Smooth muscle cell (in vitro differentiated cells): ENCODE results near the gene LVRN. TPM values are rescaled to one million over a fixed set of nuclear protein-coding genes. Genes with fewer than 3 reads are reported as not detected.

Experiments
- DNase-seq: peaks from one replicate; lab custom pipeline; 2025; ENCODE audit not compliant: unreplicated experiment; lab: John Stamatoyannopoulos, UW
- H2AFZ ChIP-seq: fragments of 200-600 bp; sonication (generic); 2 replicates; pipeline ENCODE4 v1.6.0; 2016; ENCODE audit warnings: antibody characterized with exemption, low read depth, mild to moderate bottlenecking
- H3F3A ChIP-seq: fragments of 200-600 bp; sonication (generic); 2 replicates; pipeline ENCODE4 v1.6.0; 2017; ENCODE audit warnings: antibody characterized with exemption, low read depth
- H3K27ac ChIP-seq: fragments of 200-600 bp; sonication (generic); 2 replicates; pipeline ENCODE4 v1.5.1; 2016; ENCODE audit warnings: low read depth, mild to moderate bottlenecking
- H3K27me3 ChIP-seq: fragments of 200-600 bp; sonication (generic); 2 replicates; pipeline ENCODE4 v1.6.1; 2016; ENCODE audit warnings: low read depth, mild to moderate bottlenecking
- H3K36me3 ChIP-seq: fragments of 200-600 bp; sonication (generic); 2 replicates; pipeline ENCODE4 v1.5.1; 2016; ENCODE audit warnings: low read depth
- H3K4me1 ChIP-seq: fragments of 200-600 bp; sonication (generic); 2 replicates; pipeline ENCODE4 v1.5.1; 2016; ENCODE audit warnings: low read depth
- H3K4me2 ChIP-seq: fragments of 200-600 bp; sonication (generic); 2 replicates; pipeline ENCODE4 v1.6.0; 2016; ENCODE audit warnings: mild to moderate bottlenecking
- H3K4me3 ChIP-seq: fragments of 200-600 bp; sonication (generic); 2 replicates; pipeline ENCODE4 v1.5.1; 2016; ENCODE audit warnings: mild to moderate bottlenecking
- H3K79me2 ChIP-seq: fragments of 200-600 bp; sonication (generic); 2 replicates; pipeline ENCODE4 v1.6.0; 2016; ENCODE audit warnings: low read depth, mild to moderate bottlenecking
- H3K9ac ChIP-seq: fragments of 200-600 bp; sonication (generic); 2 replicates; pipeline ENCODE4 v1.6.0; 2016; ENCODE audit warnings: low read depth
- H3K9me3 ChIP-seq: fragments of 200-600 bp; sonication (generic); replicated peaks from 2 replicates; pipeline ENCODE4 v1.5.1; 2016; ENCODE audit warnings: low read depth
- H4K20me1 ChIP-seq: fragments of 200-600 bp; sonication (generic); 2 replicates; pipeline ENCODE4 v1.6.0; 2016; ENCODE audit warnings: low read depth
- CTCF ChIP-seq: fragments of 200-600 bp; sonication (generic); IDR thresholded peaks from 2 replicates; pipeline ENCODE4 v1.5.1; 2017; ENCODE audit warnings: borderline replicate concordance, mild to moderate bottlenecking, antibody characterized with exemption; ENCODE audit not compliant: insufficient read depth, poor library complexity, severe bottlenecking
- WGBS: methylation state at CpG from one replicate; pipeline ENCODE4 v1.1.7; 2016; ENCODE audit warnings: low lambda C conversion rate; 5-methylcytosine and 5-hydroxymethylcytosine counted together
- polyA plus RNA-seq: library from polyadenylated mRNA; unstranded; fragments of >200 nt; fragmentation: Nextera tagmentation; extraction: Ambion mirVana; gene quantifications from 2 replicates; pipeline ENCODE4 v1.2.1, GENCODE V29; 2016
- total RNA-seq: library from RNA; depleted of rRNA; stranded (reverse); fragments of >200 nt; gene quantifications from 2 replicates; pipeline ENCODE4 v1.2.3, GENCODE V29; 2014

The LVRN gene
- total and polyA plus RNA-seq, 2 experiments from 2014 or later = 0.72 to 0.87 TPM

GRCh38 chr5:115995351-115995750 lies 33.1 kb downstream of the LVRN start:
- DNase-seq = no peak
- H2AFZ ChIP-seq = no peak overlapping the region
- no peaks in the 10 kb centered on the region for H3K79me2 ChIP-seq
- 94% methylated on average over 6 of the region's 6 CpGs for WGBS
- no peak for TF ChIP-seq CTCF
- H3K4me2 ChIP-seq = no peak overlapping the region
- no peaks in the 10 kb centered on the region for H3F3A ChIP-seq
- no peak overlapping the region for H3K9ac ChIP-seq
- H3K4me1 ChIP-seq = no peaks in the 10 kb centered on the region
- no peak overlapping the region for H3K27ac ChIP-seq
- H3K36me3 ChIP-seq = no peaks in the 10 kb centered on the region
- H3K27me3 ChIP-seq = peaks cover 9% of the 10 kb centered on the region
- no peak overlapping the region for H3K4me3 ChIP-seq
- no peaks in the 10 kb centered on the region for H3K9me3 ChIP-seq
- H4K20me1 ChIP-seq = no peaks in the 10 kb centered on the region

- no peak for DNase-seq
- peak overlapping the region; percentile 24 for H3K27ac ChIP-seq
- no peak overlapping the region for H3K4me2 ChIP-seq
- H3K79me2 ChIP-seq = no peaks in the 10 kb centered on the region
- no peak overlapping the region for H3K9ac ChIP-seq
- no peak for TF ChIP-seq CTCF
- no peaks in the 10 kb centered on the region for H4K20me1 ChIP-seq
- H3F3A ChIP-seq = peaks cover 2% of the 10 kb centered on the region
- no peaks in the 10 kb centered on the region for H3K27me3 ChIP-seq
- no peaks in the 10 kb centered on the region for H3K36me3 ChIP-seq
- 78% methylated on average over 6 of the region's 6 CpGs for WGBS
- H2AFZ ChIP-seq = peak overlapping the region; percentile 33
- peaks cover 6% of the 10 kb centered on the region for H3K4me1 ChIP-seq
- no peaks in the 10 kb centered on the region for H3K9me3 ChIP-seq
- no peak overlapping the region for H3K4me3 ChIP-seq
Measured at GRCh38 chr5:116002116-116002906, 40.0 kb downstream of the LVRN start.

GRCh38 chr5:116004248-116004647 lies 42.0 kb downstream of the LVRN start:
- WGBS = 89% methylated on average over 3 of the region's 3 CpGs
- Histone ChIP-seq H3K9ac (no peak overlapping the region), H3K36me3 (no peaks in the 10 kb centered on the region), H4K20me1 (no peaks in the 10 kb centered on the region), H2AFZ (no peak overlapping the region), H3K4me1 (peaks cover 6% of the 10 kb centered on the region), H3K9me3 (no peaks in the 10 kb centered on the region), H3K27ac (no peak overlapping the region), H3K4me3 (no peak overlapping the region), H3K79me2 (no peaks in the 10 kb centered on the region), H3F3A (peaks cover 2% of the 10 kb centered on the region), H3K27me3 (no peaks in the 10 kb centered on the region), H3K4me2 (no peak overlapping the region)
- no peak for TF ChIP-seq CTCF
- no peak for DNase-seq

- Histone ChIP-seq H3K36me3 (no peaks in the 10 kb centered on the region), H3F3A (no peaks in the 10 kb centered on the region), H3K4me3 (no peak overlapping the region), H4K20me1 (no peaks in the 10 kb centered on the region), H3K9me3 (no peaks in the 10 kb centered on the region), H2AFZ (no peak overlapping the region), H3K9ac (no peak overlapping the region), H3K79me2 (no peaks in the 10 kb centered on the region), H3K27ac (no peak overlapping the region), H3K4me1 (no peaks in the 10 kb centered on the region), H3K4me2 (no peak overlapping the region), H3K27me3 (no peaks in the 10 kb centered on the region)
- 95% methylated on average over 3 of the region's 3 CpGs for WGBS
- DNase-seq = no peak
- no peak for TF ChIP-seq CTCF
Measured at GRCh38 chr5:116009806-116010205, 47.5 kb downstream of the LVRN start.
